Central memory CD8-positive, alpha-beta T cell (primary cell): ENCODE measurements around the gene SOS2.
"Not testable (repeated sequence)": the region's sequence is repeated elsewhere in the genome, so short reads cannot be mapped to it uniquely, and the experiment has no call there.

Experiments
- ATAC-seq: fragments of 150-1000 bp; cut with Tn5 transposase; replicated peaks from 2 replicates; pipeline ENCODE4 v1.10.0; 2022; ENCODE audit warnings: mild to moderate bottlenecking, moderate FRiP score, moderate number of reproducible peaks; ENCODE audit not compliant: poor library complexity, severe bottlenecking; ENCODE audit errors: extremely low read depth
- DNase-seq, 2 donors: peaks; one replicate each; pipeline ENCODE4 v3.0.0; 2021; ENCODE audit warnings: low spot score in 2 of 2
- H3K27ac Mint-ChIP-seq: one replicate; pipeline ENCODE4 v1.8.0; 2022; ENCODE audit warnings: low read depth, mild to moderate bottlenecking, moderate library complexity, mixed read lengths
- H3K27me3 Mint-ChIP-seq: one replicate; pipeline ENCODE4 v1.8.0; 2022; ENCODE audit warnings: mixed read lengths
- H3K36me3 Mint-ChIP-seq: one replicate; pipeline ENCODE4 v1.8.0; 2022; ENCODE audit warnings: mild to moderate bottlenecking, moderate library complexity, mixed read lengths; ENCODE audit not compliant: insufficient read depth
- H3K4me1 Mint-ChIP-seq: one replicate; pipeline ENCODE4 v1.8.0; 2022; ENCODE audit warnings: mixed read lengths
- H3K4me3 Mint-ChIP-seq: one replicate; pipeline ENCODE4 v1.8.0; 2022; ENCODE audit warnings: mild to moderate bottlenecking, moderate library complexity, mixed read lengths
- H3K9me3 Mint-ChIP-seq: one replicate; pipeline ENCODE4 v1.8.0; 2022; ENCODE audit warnings: mixed read lengths

SOS2 gene

GRCh38 chr14:50087341-50088116 is 143.8 kb downstream of the SOS2 start:
- Mint-ChIP-seq H3K4me3 (peak overlapping the region; percentile 54), H3K27ac (peak overlapping the region; percentile 45), H3K4me1 (peaks cover 67% of the 10 kb centered on the region), H3K36me3 (peaks cover 22% of the 10 kb centered on the region), H3K9me3 (no peaks in the 10 kb centered on the region), H3K27me3 (no peaks in the 10 kb centered on the region)
- ATAC-seq: no peak
- DNase-seq: no peak

DNA sequence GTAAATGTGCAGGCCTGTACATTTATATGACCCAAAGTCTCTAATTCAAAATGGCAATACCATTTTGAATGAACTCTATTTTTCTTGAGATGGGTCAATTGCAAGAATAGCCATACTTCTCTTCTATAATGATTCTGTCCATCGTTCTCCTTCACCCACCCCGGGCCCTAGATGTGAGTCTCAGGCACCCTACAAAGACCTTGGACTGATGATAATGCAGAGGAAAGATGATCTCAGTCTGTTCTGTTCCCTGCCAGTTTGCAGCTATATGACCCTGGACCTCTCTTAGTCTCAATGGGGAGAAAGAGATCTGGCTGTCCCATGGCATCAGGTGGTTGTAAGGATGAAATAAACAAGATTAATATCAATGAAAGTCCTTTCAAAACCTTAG is 145.1 kb downstream of the SOS2 start:
- DNase-seq: no peak
- H3K9me3 Mint-ChIP-seq: no peaks in the 10 kb centered on the region
- no peaks in the 10 kb centered on the region for H3K27me3 Mint-ChIP-seq
- peaks cover 74% of the 10 kb centered on the region for H3K4me1 Mint-ChIP-seq
- peak overlapping the region; percentile 67 for H3K4me3 Mint-ChIP-seq
- no peak for ATAC-seq
- peak overlapping the region; percentile 94 for H3K27ac Mint-ChIP-seq
- peaks cover 30% of the 10 kb centered on the region for H3K36me3 Mint-ChIP-seq

- ATAC-seq (peak; percentile 5), DNase-seq (peak in 1 of 2 donors; percentile 31)
- peaks cover 77% of the 10 kb centered on the region for H3K4me1 Mint-ChIP-seq
- no peaks in the 10 kb centered on the region for H3K9me3 Mint-ChIP-seq
- peak overlapping the region; percentile 94 for H3K27ac Mint-ChIP-seq
- no peaks in the 10 kb centered on the region for H3K27me3 Mint-ChIP-seq
- H3K36me3 Mint-ChIP-seq: peaks cover 29% of the 10 kb centered on the region
- H3K4me3 Mint-ChIP-seq: peak overlapping the region; percentile 67
These were observed 145.6 kb downstream of the SOS2 start for GRCh38 chr14:50085570-50086320.

DNA sequence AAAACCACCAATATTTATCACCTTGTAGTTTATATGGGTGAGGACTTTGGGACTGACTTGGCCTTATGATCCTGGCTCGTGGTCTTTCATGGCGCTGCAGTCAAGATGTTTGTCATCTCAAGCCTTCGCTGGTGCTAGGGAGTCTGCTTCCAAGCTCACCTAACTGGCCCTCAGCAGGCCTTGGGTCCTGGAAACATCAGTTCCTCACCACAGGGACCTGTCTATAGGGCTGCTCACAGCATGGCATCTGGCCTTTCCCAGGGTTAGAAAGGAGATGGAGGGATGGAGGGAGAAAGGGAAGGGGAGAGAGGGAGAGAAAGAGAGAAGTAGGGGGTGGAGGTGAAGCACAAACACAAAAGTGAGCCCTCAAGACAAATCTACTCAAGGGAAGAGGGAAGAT is 146.7 kb downstream of the SOS2 start:
- Mint-ChIP-seq H3K4me3 (peak overlapping the region; percentile 67), H3K27me3 (no peaks in the 10 kb centered on the region), H3K27ac (peak overlapping the region; percentile 94), H3K9me3 (no peaks in the 10 kb centered on the region), H3K4me1 (peaks cover 74% of the 10 kb centered on the region), H3K36me3 (peaks cover 28% of the 10 kb centered on the region)
- no peak for ATAC-seq
- DNase-seq: no peak

GRCh38 chr14:50083467-50084337 is 147.7 kb downstream of the SOS2 start:
- H3K27me3 Mint-ChIP-seq: no peaks in the 10 kb centered on the region
- peak overlapping the region; percentile 94 for H3K27ac Mint-ChIP-seq
- DNase-seq (peak in 1 of 2 donors; percentile 31), ATAC-seq (peak; percentile 16)
- H3K4me3 Mint-ChIP-seq: peak overlapping the region; percentile 32
- peaks cover 28% of the 10 kb centered on the region for H3K36me3 Mint-ChIP-seq
- no peaks in the 10 kb centered on the region for H3K9me3 Mint-ChIP-seq
- H3K4me1 Mint-ChIP-seq: peaks cover 68% of the 10 kb centered on the region

DNA sequence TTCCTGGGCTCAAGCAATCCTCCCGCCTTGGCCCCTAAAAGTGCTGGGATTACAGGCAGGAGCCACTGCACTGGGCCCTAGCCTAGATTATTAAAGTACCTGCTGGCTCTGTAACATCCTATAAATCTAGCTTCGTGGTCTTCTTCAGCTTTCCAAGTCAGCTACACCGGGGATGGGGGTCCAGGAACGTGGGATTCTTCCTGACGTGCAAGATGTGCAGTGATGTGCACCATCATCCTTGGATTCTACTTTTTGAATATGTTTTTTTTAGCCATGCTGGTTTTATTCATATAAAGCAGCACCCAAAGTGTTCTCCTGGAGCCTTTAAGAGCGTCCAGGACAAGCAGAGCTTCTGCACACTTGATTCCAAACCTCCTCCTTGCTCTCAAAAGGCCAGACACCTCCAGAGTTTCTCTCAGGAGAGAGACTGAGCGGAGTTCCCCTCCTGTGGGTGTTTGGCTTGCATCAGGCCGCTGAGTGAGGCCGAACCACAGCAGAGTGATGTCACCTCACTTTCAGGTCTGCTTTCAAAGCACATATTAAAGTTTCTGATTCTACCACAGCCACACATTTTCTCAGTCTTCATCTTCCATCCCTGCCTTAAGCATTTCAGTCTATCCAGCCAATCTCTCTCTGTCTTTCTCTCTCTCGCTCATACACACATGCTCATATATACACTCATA is 148.5 kb downstream of the SOS2 start:
- ATAC-seq (peak; percentile 76), DNase-seq (peak; percentile 58 to 86)
- Mint-ChIP-seq H3K27ac (peak overlapping the region; percentile 94), H3K36me3 (peaks cover 28% of the 10 kb centered on the region), H3K9me3 (no peaks in the 10 kb centered on the region), H3K27me3 (no peaks in the 10 kb centered on the region), H3K4me3 (peak overlapping the region; percentile 32), H3K4me1 (peaks cover 65% of the 10 kb centered on the region)

- DNase-seq: peak; percentile 43 to 80
- Mint-ChIP-seq H3K9me3 (no peaks in the 10 kb centered on the region), H3K4me1 (peaks cover 63% of the 10 kb centered on the region)
These were observed 149.1 kb downstream of the SOS2 start for GRCh38 chr14:50082308-50082742.

GRCh38 chr14:50079103-50079502 is 152.3 kb downstream of the SOS2 start:
- H3K27me3 Mint-ChIP-seq, ATAC-seq, H3K9me3 Mint-ChIP-seq, H3K4me3 Mint-ChIP-seq, DNase-seq: not testable (repeated sequence)
- H3K4me1 Mint-ChIP-seq: peaks cover 54% of the 10 kb centered on the region
- peaks cover 22% of the 10 kb centered on the region for H3K36me3 Mint-ChIP-seq
- H3K27ac Mint-ChIP-seq: peak overlapping the region; percentile 59

More at GRCh38 chr14:50082308-50082742, 149.1 kb downstream of the SOS2 start:
- ATAC-seq: peak; percentile 80
- Mint-ChIP-seq H3K27me3 (no peaks in the 10 kb centered on the region), H3K27ac (peak overlapping the region; percentile 94), H3K4me3 (peak overlapping the region; percentile 32), H3K36me3 (peaks cover 28% of the 10 kb centered on the region)

- DNase-seq, H3K4me3 Mint-ChIP-seq, H3K9me3 Mint-ChIP-seq, H3K27me3 Mint-ChIP-seq, H3K27ac Mint-ChIP-seq, H3K36me3 Mint-ChIP-seq, ATAC-seq: not testable (repeated sequence)
- H3K4me1 Mint-ChIP-seq: peaks cover 33% of the 10 kb centered on the region
These were observed 157.7 kb downstream of the SOS2 start for GRCh38 chr14:50073663-50074062.

- Mint-ChIP-seq H3K27ac (peak overlapping the region; percentile 64), H3K9me3 (no peaks in the 10 kb centered on the region), H3K27me3 (no peaks in the 10 kb centered on the region), H3K4me3 (no peak overlapping the region), H3K4me1 (peaks cover 26% of the 10 kb centered on the region), H3K36me3 (peaks cover 2% of the 10 kb centered on the region)
- ATAC-seq (no peak), DNase-seq (no peak)
These were observed 159.0 kb downstream of the SOS2 start for GRCh38 chr14:50072395-50072794.

GRCh38 chr14:50070840-50071548 is 160.4 kb downstream of the SOS2 start:
- DNase-seq: no peak
- Mint-ChIP-seq H3K36me3 (peaks cover 4% of the 10 kb centered on the region), H3K4me1 (peaks cover 26% of the 10 kb centered on the region), H3K27me3 (no peaks in the 10 kb centered on the region), H3K9me3 (no peaks in the 10 kb centered on the region), H3K27ac (peak overlapping the region; percentile 64), H3K4me3 (no peak overlapping the region)
- no peak for ATAC-seq
